Esophagus squamous epithelium (tissue), 5 donors: ENCODE results near the gene ARHGAP12. TPM values are rescaled to one million over a fixed set of nuclear protein-coding genes. Genes with fewer than 3 reads are reported as not detected.

Source experiments
- DNase-seq: peaks from one replicate; lab custom pipeline; 2025; lab: John Stamatoyannopoulos, UW
- H3K27ac ChIP-seq, 4 donors: fragments of 200-600 bp; sonication (generic); one replicate each; pipeline ENCODE4 v1.5.1; 2016 to 2019; ENCODE audit warnings: mild to moderate bottlenecking in 1 of 4
- H3K27me3 ChIP-seq, 4 donors: fragments of 200-600 bp; sonication (generic); 1 replicate in 3 of 4; 2 replicates in 1 of 4; pipeline versions ENCODE4 v1.5.1 to v1.6.0; 2017 to 2021; ENCODE audit warnings: antibody characterized with exemption in 1 of 4
- H3K36me3 ChIP-seq, 3 donors: fragments of 200-600 bp; sonication (generic); one replicate each; pipeline ENCODE4 v1.5.1; 2016 to 2019
- H3K4me1 ChIP-seq, 3 donors: fragments of 200-600 bp; sonication (generic); one replicate each; pipeline ENCODE4 v1.5.1; 2017 to 2019
- H3K4me3 ChIP-seq, 4 donors: fragments of 200-600 bp; sonication (generic); 1 replicate in 3 of 4; 2 replicates in 1 of 4; pipeline ENCODE4 v1.5.1; 2016 to 2019; ENCODE audit warnings: mild to moderate bottlenecking in 2 of 4, moderate library complexity in 1 of 4
- H3K9me3 ChIP-seq, 3 donors: fragments of 200-600 bp; sonication (generic); one replicate each; pipeline ENCODE4 v1.5.1; 2016 to 2019
- CTCF ChIP-seq, 6 experiments: fragments of 450-650 bp in 4 of 6; fragments of 200-600 bp in 2 of 6; sonication (generic) in 2 of 6; IDR thresholded peaks; one replicate each; pipeline ENCODE4 v1.5.1; 2016 to 2019; ENCODE audit warnings: antibody characterized with exemption in 6 of 6, mild to moderate bottlenecking in 4 of 6, moderate library complexity in 4 of 6
- POLR2A ChIP-seq, 4 donors: fragments of 450-650 bp; IDR thresholded peaks; one replicate each; pipeline ENCODE4 v1.6.1; 2017; ENCODE audit warnings: antibody characterized with exemption in 4 of 4, mild to moderate bottlenecking in 4 of 4, moderate library complexity in 3 of 4
- WGBS, 2 donors: methylation state at CpG; one replicate each; pipeline ENCODE4 v1.1.5; 2018; 5-methylcytosine and 5-hydroxymethylcytosine counted together
- intact Hi-C: fragments of 100-400 bp; cut with DNase I; formaldehyde crosslinking; loops from one replicate; pipeline ENCODE4 v1.15.0; 2022
- total RNA-seq, 4 donors: library from RNA; depleted of rRNA; stranded (reverse); fragments of >200 nt; gene quantifications; one replicate each; pipeline ENCODE4 v1.1.0, GENCODE V29; 2016
- donor health status: DM: yes; HTN: yes; CAD: no.

Gene ARHGAP12
- total RNA-seq, 4 donors from 2014 or later, result 8.5 to 31.3 (median 16.9) TPM

- intact Hi-C loops, result no loop called here
- Histone ChIP-seq H3K9me3 (no peaks in the 10 kb centered on the region), H3K4me3 (peak overlapping the region in 1 of 4 donors; percentile 44), H3K4me1 (peaks cover 6 to 34% (median 11%) of the 10 kb centered on the region in 3 donors), H3K27ac (peak overlapping the region; percentile 15 to 69 (median 49)), H3K27me3 (no peaks in the 10 kb centered on the region), H3K36me3 (no peaks in the 10 kb centered on the region)
- DNase-seq, result no peak
- WGBS, 2 donors, result 63 to 66% methylated on average over 7 of the region's 7 CpGs
- TF ChIP-seq POLR2A (IDR thresholded peaks at IDR 0.05) (no peak), CTCF (IDR thresholded peaks at IDR 0.05) (no peak)
Observed at GRCh38 chr10:31948021-31948420, 19.4 kb upstream of the ARHGAP12 start.

GRCh38 chr10:31947144-31947926 is 18.7 kb upstream of the ARHGAP12 start:
- no peaks in the 10 kb centered on the region for H3K9me3 ChIP-seq
- WGBS, 2 donors, result 43 to 46% methylated on average over 7 of the region's 7 CpGs
- H3K4me1 ChIP-seq, result peaks cover 6 to 41% (median 11%) of the 10 kb centered on the region in 3 donors
- H3K36me3 ChIP-seq, result no peaks in the 10 kb centered on the region
- peak overlapping the region; percentile 15 to 69 (median 49) for H3K27ac ChIP-seq
- DNase-seq, result no peak
- intact Hi-C loops, result no loop called here
- TF ChIP-seq CTCF (IDR thresholded peaks at IDR 0.05) (peak in 4 of 6 experiments; percentile 38 to 58 (median 47)), POLR2A (IDR thresholded peaks at IDR 0.05) (no peak)
- H3K4me3 ChIP-seq, result peak overlapping the region in 1 of 4 donors; percentile 44
- no peaks in the 10 kb centered on the region for H3K27me3 ChIP-seq

GRCh38 chr10:31945392-31945791 is 16.8 kb upstream of the ARHGAP12 start:
- intact Hi-C loops, result no loop called here
- H3K27me3 ChIP-seq, result no peaks in the 10 kb centered on the region
- no peak overlapping the region for H3K27ac ChIP-seq
- no peaks in the 10 kb centered on the region for H3K9me3 ChIP-seq
- no peak overlapping the region for H3K4me3 ChIP-seq
- WGBS, 2 donors, result 52 to 81% methylated on average over 1 of the region's 1 CpG
- DNase-seq, result no peak
- TF ChIP-seq POLR2A (IDR thresholded peaks at IDR 0.05) (no peak), CTCF (IDR thresholded peaks at IDR 0.05) (no peak)
- no peaks in the 10 kb centered on the region for H3K36me3 ChIP-seq
- H3K4me1 ChIP-seq, result peaks cover 6 to 58% (median 18%) of the 10 kb centered on the region in 3 donors

GRCh38 chr10:31944071-31944433 is 15.4 kb upstream of the ARHGAP12 start:
- Histone ChIP-seq H3K9me3 (no peaks in the 10 kb centered on the region), H3K27me3 (no peaks in the 10 kb centered on the region), H3K27ac (peak overlapping the region in 1 of 4 donors; percentile 23), H3K36me3 (no peaks in the 10 kb centered on the region), H3K4me1 (peaks cover 6 to 63% (median 18%) of the 10 kb centered on the region in 3 donors), H3K4me3 (no peak overlapping the region)
- TF ChIP-seq CTCF (IDR thresholded peaks at IDR 0.05) (no peak), POLR2A (IDR thresholded peaks at IDR 0.05) (no peak)
- no peak for DNase-seq
- intact Hi-C loops, result no loop called here
- 83 to 89% methylated on average over 3 of the region's 3 CpGs for WGBS, 2 donors

GRCh38 chr10:31942892-31943291 is 14.3 kb upstream of the ARHGAP12 start:
- Histone ChIP-seq H3K4me1 (peaks cover 6 to 58% (median 14%) of the 10 kb centered on the region in 3 donors), H3K36me3 (no peaks in the 10 kb centered on the region), H3K27ac (no peak overlapping the region), H3K9me3 (no peaks in the 10 kb centered on the region), H3K4me3 (no peak overlapping the region), H3K27me3 (no peaks in the 10 kb centered on the region)
- intact Hi-C loops, result no loop called here
- WGBS, 2 donors, result 53 to 72% methylated on average over 4 of the region's 4 CpGs
- DNase-seq, result no peak
- TF ChIP-seq POLR2A (IDR thresholded peaks at IDR 0.05) (no peak), CTCF (IDR thresholded peaks at IDR 0.05) (no peak)
